Stomach smooth muscle (tissue), 2 donors: ENCODE data around the gene SWT1.

Experiments used
- H3K27ac ChIP-seq: one replicate; pipeline ENCODE4 v1.7.0; 2013; ENCODE audit warnings: mild to moderate bottlenecking, low read length, inconsistent platforms
- H3K27me3 ChIP-seq, 2 donors: one replicate each; pipeline ENCODE4 v1.7.0; 2013; ENCODE audit warnings: low read length in 2 of 2; ENCODE audit not compliant: insufficient read depth in 2 of 2, control insufficient read depth in 1 of 2
- H3K36me3 ChIP-seq, 2 donors: one replicate each; pipeline ENCODE4 v1.7.0; 2013; ENCODE audit warnings: low read length in 2 of 2; ENCODE audit not compliant: control insufficient read depth in 2 of 2, insufficient read depth in 2 of 2
- H3K4me1 ChIP-seq: one replicate; pipeline ENCODE4 v1.7.0; 2013; ENCODE audit warnings: low read length; ENCODE audit not compliant: control insufficient read depth, insufficient read depth
- H3K4me3 ChIP-seq, 2 donors: one replicate each; pipeline ENCODE4 v1.7.0; 2013; ENCODE audit warnings: low read length in 2 of 2
- H3K9ac ChIP-seq, 2 donors: one replicate each; pipeline ENCODE4 v1.7.0; 2013; ENCODE audit warnings: low read length in 2 of 2, mild to moderate bottlenecking in 1 of 2
- H3K9me3 ChIP-seq, 2 donors: one replicate each; pipeline ENCODE4 v1.7.0; 2013; ENCODE audit warnings: low read length in 2 of 2; ENCODE audit not compliant: control insufficient read depth in 2 of 2
- donor health status: healthy.
- donor health status: Pancreatic carcinoma.

The SWT1 gene

GRCh38 chr1:185156854-185157598 lies at the start of gene SWT1, which contains the start of gene TRMT1L:
Gene SWT1 (plus strand): TSS chr1:185157167. CDS start chr1:185160842, 3,675 bp downstream.
Gene TRMT1L (minus strand): TSS chr1:185156953. CDS start chr1:185156712, 241 bp downstream.
- Histone ChIP-seq H3K9me3 (no peaks in the 10 kb centered on the region), H3K4me1 (peaks cover 3% of the 10 kb centered on the region)

GRCh38 chr1:185108321-185108720 lies 48.6 kb upstream of the SWT1 start:
- H3K27ac ChIP-seq = no peak overlapping the region
- no peak overlapping the region for H3K4me3 ChIP-seq
- H3K4me1 ChIP-seq = no peaks in the 10 kb centered on the region
- peaks cover 5 to 6% of the 10 kb centered on the region in 2 donors for H3K9me3 ChIP-seq
- peaks cover 0 to 10% of the 10 kb centered on the region in 2 donors for H3K36me3 ChIP-seq
- no peaks in the 10 kb centered on the region for H3K27me3 ChIP-seq
- no peak overlapping the region for H3K9ac ChIP-seq

More at GRCh38 chr1:185156854-185157598, at the start of gene SWT1, which contains the start of gene TRMT1L:
- Histone ChIP-seq H3K4me3 (peak within 1 kb of the TSS; percentile 92 to 94), H3K27ac (peak within 1 kb of the TSS; percentile 98), H3K9ac (peak within 1 kb of the TSS; percentile 95 to 96), H3K36me3 (no peaks in the 10 kb centered on the region), H3K27me3 (no peaks in the 10 kb centered on the region)

- Histone ChIP-seq H3K9me3 (peaks cover 5 to 6% of the 10 kb centered on the region in 2 donors), H3K27me3 (no peaks in the 10 kb centered on the region), H3K36me3 (no peaks in the 10 kb centered on the region), H3K4me3 (no peak overlapping the region), H3K27ac (no peak overlapping the region), H3K9ac (no peak overlapping the region), H3K4me1 (no peaks in the 10 kb centered on the region)
These were observed 46.8 kb upstream of the SWT1 start for GRCh38 chr1:185110145-185110544.

- H3K27ac ChIP-seq = no peak overlapping the region
- H3K9ac ChIP-seq = no peak overlapping the region
- no peaks in the 10 kb centered on the region for H3K36me3 ChIP-seq
- no peaks in the 10 kb centered on the region for H3K4me1 ChIP-seq
- H3K9me3 ChIP-seq = peaks cover 5 to 6% of the 10 kb centered on the region in 2 donors
- no peak overlapping the region for H3K4me3 ChIP-seq
- H3K27me3 ChIP-seq = no peaks in the 10 kb centered on the region
These were observed 45.1 kb upstream of the SWT1 start for GRCh38 chr1:185111873-185112272.

GRCh38 chr1:185112356-185112755 lies 44.6 kb upstream of the SWT1 start:
- no peak overlapping the region for H3K9ac ChIP-seq
- H3K27ac ChIP-seq = no peak overlapping the region
- no peaks in the 10 kb centered on the region for H3K4me1 ChIP-seq
- peaks cover 5 to 6% of the 10 kb centered on the region in 2 donors for H3K9me3 ChIP-seq
- no peak overlapping the region for H3K4me3 ChIP-seq
- H3K27me3 ChIP-seq = no peaks in the 10 kb centered on the region
- no peaks in the 10 kb centered on the region for H3K36me3 ChIP-seq

- no peak overlapping the region for H3K4me3 ChIP-seq
- H3K36me3 ChIP-seq = peaks cover 19 to 23% of the 10 kb centered on the region in 2 donors
- H3K9me3 ChIP-seq = peaks cover 0 to 3% of the 10 kb centered on the region in 2 donors
These were observed 27.3 kb upstream of the SWT1 start for GRCh38 chr1:185129708-185130107.

GRCh38 chr1:185132534-185132933 lies 24.4 kb upstream of the SWT1 start:
- Histone ChIP-seq H3K36me3 (peaks cover 7 to 12% of the 10 kb centered on the region in 2 donors), H3K4me1 (no peaks in the 10 kb centered on the region), H3K27ac (no peak overlapping the region), H3K9ac (no peak overlapping the region), H3K9me3 (peaks cover 0 to 3% of the 10 kb centered on the region in 2 donors), H3K4me3 (no peak overlapping the region), H3K27me3 (no peaks in the 10 kb centered on the region)

More at GRCh38 chr1:185129708-185130107, 27.3 kb upstream of the SWT1 start:
- no peak overlapping the region for H3K9ac ChIP-seq
- no peak overlapping the region for H3K27ac ChIP-seq
- H3K4me1 ChIP-seq = no peaks in the 10 kb centered on the region
- H3K27me3 ChIP-seq = no peaks in the 10 kb centered on the region

- peaks cover 5 to 14% of the 10 kb centered on the region in 2 donors for H3K36me3 ChIP-seq
These were observed 18.9 kb upstream of the SWT1 start for GRCh38 chr1:185137896-185138545.

GRCh38 chr1:185139246-185139645 lies 17.7 kb upstream of the SWT1 start:
- Histone ChIP-seq H3K9me3 (no peaks in the 10 kb centered on the region), H3K4me3 (no peak overlapping the region), H3K27ac (no peak overlapping the region), H3K27me3 (no peaks in the 10 kb centered on the region), H3K4me1 (no peaks in the 10 kb centered on the region), H3K36me3 (peaks cover 5 to 10% of the 10 kb centered on the region in 2 donors), H3K9ac (no peak overlapping the region)

More at GRCh38 chr1:185137896-185138545, 18.9 kb upstream of the SWT1 start:
- H3K9ac ChIP-seq = no peak overlapping the region
- H3K27me3 ChIP-seq = no peaks in the 10 kb centered on the region
- no peak overlapping the region for H3K27ac ChIP-seq
- H3K9me3 ChIP-seq = no peaks in the 10 kb centered on the region
- H3K4me3 ChIP-seq = no peak overlapping the region
- no peaks in the 10 kb centered on the region for H3K4me1 ChIP-seq

GRCh38 chr1:185144233-185144632 lies 12.7 kb upstream of the SWT1 start:
- H3K4me1 ChIP-seq = no peaks in the 10 kb centered on the region
- no peaks in the 10 kb centered on the region for H3K9me3 ChIP-seq
- no peak overlapping the region for H3K4me3 ChIP-seq
- H3K27me3 ChIP-seq = no peaks in the 10 kb centered on the region
- H3K27ac ChIP-seq = no peak overlapping the region
- H3K9ac ChIP-seq = no peak overlapping the region
- H3K36me3 ChIP-seq = peaks cover under 1 to 15% of the 10 kb centered on the region in 2 donors
